Uterus (tissue), 4 donors: ENCODE measurements around the gene SMAD1. TPM values are rescaled to one million over a fixed set of nuclear protein-coding genes. Genes with fewer than 3 reads are reported as not detected.

ENCODE experiments used
- DNase-seq, 2 donors: peaks; one replicate each; pipeline ENCODE4 v3.0.0-alpha.2; 2019 to 2020
- H3K27ac ChIP-seq, 2 donors: fragments of 200-600 bp; sonication (generic); 1 replicate in 1 of 2; 2 replicates in 1 of 2; pipeline ENCODE4 v1.5.1; 2016 to 2018
- H3K27me3 ChIP-seq, 2 donors: fragments of 200-600 bp; sonication (generic); one replicate each; pipeline ENCODE4 v1.5.1; 2018 to 2019; ENCODE audit warnings: control low read depth in 1 of 2
- H3K36me3 ChIP-seq, 2 donors: fragments of 200-600 bp; sonication (generic); one replicate each; pipeline ENCODE4 v1.5.1; 2019; ENCODE audit warnings: control low read depth in 1 of 2
- H3K4me1 ChIP-seq, 2 donors: fragments of 200-600 bp; sonication (generic); one replicate each; pipeline ENCODE4 v1.5.1; 2018 to 2019; ENCODE audit warnings: control low read depth in 1 of 2
- H3K4me3 ChIP-seq, 2 donors: fragments of 200-600 bp; sonication (generic); 1 replicate in 1 of 2; 2 replicates in 1 of 2; pipeline ENCODE4 v1.5.1; 2018 to 2019; ENCODE audit warnings: mild to moderate bottlenecking in 1 of 2
- H3K9me3 ChIP-seq, 2 donors: fragments of 200-600 bp; sonication (generic); one replicate each; pipeline ENCODE4 v1.5.1; 2019; ENCODE audit warnings: control low read depth in 1 of 2
- POLR2A ChIP-seq, 2 donors: fragments of 450-650 bp; IDR thresholded peaks; one replicate each; pipeline ENCODE4 v1.6.1; 2016; ENCODE audit warnings: antibody characterized with exemption in 2 of 2, mild to moderate bottlenecking in 1 of 2, moderate library complexity in 1 of 2
- intact Hi-C: fragments of 100-400 bp; cut with DNase I; formaldehyde crosslinking; loops from one replicate; pipeline ENCODE4 v1.15.1; 2023; ENCODE audit warnings: low total_unique reads
- total RNA-seq, 4 donors: library from RNA; depleted of rRNA in 3 of 4; stranded (reverse); fragments of >200 nt in 3 of 4; gene quantifications; one replicate each; pipeline versions ENCODE4 v1.1.0 to v1.2.4, GENCODE V29; 2014 to 2023
- TF ChIP-seq, protein P1 (sequence below), 4 experiments: fragments of 200-600 bp in 2 of 4; fragments of 450-650 bp in 2 of 4; sonication (generic) in 2 of 4; IDR thresholded peaks; one replicate each; pipeline ENCODE4 v1.5.1; 2016 to 2019; ENCODE audit warnings: antibody characterized with exemption in 4 of 4, mild to moderate bottlenecking in 2 of 4, moderate library complexity in 1 of 4
- donor health status: DM: yes; HTN: yes; CAD: no.

SMAD1 gene
- total RNA-seq, 4 donors from 2014 or later: 29.1 to 81.4 (median 54.3) TPM

DNA sequence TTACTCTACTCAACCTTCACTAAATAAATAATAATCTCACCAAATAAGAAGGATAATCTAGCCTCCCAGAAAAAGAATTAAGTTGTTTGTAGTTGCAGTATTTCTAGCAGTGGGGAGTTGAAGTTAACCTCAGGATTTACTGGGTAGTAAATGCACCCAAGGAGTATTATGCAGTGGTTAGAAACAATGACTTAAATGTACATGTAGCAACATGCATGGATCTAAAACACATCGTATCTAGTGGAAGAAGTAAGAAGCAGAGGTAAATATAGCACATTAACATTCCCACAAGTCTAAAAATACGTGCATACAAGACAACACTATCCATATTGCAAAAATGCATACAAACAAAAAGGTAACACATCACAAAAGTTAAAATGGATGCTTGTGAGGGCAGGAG lies 44.2 kb upstream of the SMAD1 start:
- no peak overlapping the region for H3K27ac ChIP-seq
- H3K4me1 ChIP-seq: no peaks in the 10 kb centered on the region
- no peaks in the 10 kb centered on the region for H3K36me3 ChIP-seq
- no peak overlapping the region for H3K4me3 ChIP-seq
- H3K9me3 ChIP-seq: no peaks in the 10 kb centered on the region
- no peaks in the 10 kb centered on the region for H3K27me3 ChIP-seq
- intact Hi-C loops: no loop called here
- no peak for DNase-seq
- TF ChIP-seq, protein P1, sequence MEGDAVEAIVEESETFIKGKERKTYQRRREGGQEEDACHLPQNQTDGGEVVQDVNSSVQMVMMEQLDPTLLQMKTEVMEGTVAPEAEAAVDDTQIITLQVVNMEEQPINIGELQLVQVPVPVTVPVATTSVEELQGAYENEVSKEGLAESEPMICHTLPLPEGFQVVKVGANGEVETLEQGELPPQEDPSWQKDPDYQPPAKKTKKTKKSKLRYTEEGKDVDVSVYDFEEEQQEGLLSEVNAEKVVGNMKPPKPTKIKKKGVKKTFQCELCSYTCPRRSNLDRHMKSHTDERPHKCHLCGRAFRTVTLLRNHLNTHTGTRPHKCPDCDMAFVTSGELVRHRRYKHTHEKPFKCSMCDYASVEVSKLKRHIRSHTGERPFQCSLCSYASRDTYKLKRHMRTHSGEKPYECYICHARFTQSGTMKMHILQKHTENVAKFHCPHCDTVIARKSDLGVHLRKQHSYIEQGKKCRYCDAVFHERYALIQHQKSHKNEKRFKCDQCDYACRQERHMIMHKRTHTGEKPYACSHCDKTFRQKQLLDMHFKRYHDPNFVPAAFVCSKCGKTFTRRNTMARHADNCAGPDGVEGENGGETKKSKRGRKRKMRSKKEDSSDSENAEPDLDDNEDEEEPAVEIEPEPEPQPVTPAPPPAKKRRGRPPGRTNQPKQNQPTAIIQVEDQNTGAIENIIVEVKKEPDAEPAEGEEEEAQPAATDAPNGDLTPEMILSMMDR (IDR thresholded peaks at IDR 0.05): no peak
- TF ChIP-seq POLR2A (IDR thresholded peaks at IDR 0.05): no peak

DNA sequence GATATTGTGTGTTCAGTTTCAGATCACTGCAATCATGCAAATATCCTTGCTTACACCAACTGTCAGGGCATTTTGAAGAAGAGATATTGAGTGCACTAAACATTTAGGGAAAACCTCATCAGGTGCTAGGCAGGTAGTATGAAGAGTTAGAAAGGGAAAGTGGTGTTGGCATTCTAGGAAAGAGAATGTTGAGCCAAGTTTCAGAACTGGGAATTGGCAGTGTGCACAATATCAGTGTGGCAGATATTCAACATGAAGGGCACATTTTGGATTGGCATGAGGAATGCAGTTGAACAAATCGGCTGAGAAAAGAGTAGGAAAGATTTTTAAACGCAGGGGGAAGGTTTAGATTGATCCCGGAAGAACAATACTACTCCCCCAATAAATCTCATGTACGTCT lies 43.4 kb upstream of the SMAD1 start:
- H3K9me3 ChIP-seq: no peaks in the 10 kb centered on the region
- TF ChIP-seq, protein P1 (IDR thresholded peaks at IDR 0.05): no peak
- no peak for TF ChIP-seq POLR2A (IDR thresholded peaks at IDR 0.05)
- no peaks in the 10 kb centered on the region for H3K27me3 ChIP-seq
- intact Hi-C loops: no loop called here
- no peak overlapping the region for H3K27ac ChIP-seq
- no peaks in the 10 kb centered on the region for H3K36me3 ChIP-seq
- no peak overlapping the region for H3K4me3 ChIP-seq
- no peak for DNase-seq
- H3K4me1 ChIP-seq: no peaks in the 10 kb centered on the region

DNA sequence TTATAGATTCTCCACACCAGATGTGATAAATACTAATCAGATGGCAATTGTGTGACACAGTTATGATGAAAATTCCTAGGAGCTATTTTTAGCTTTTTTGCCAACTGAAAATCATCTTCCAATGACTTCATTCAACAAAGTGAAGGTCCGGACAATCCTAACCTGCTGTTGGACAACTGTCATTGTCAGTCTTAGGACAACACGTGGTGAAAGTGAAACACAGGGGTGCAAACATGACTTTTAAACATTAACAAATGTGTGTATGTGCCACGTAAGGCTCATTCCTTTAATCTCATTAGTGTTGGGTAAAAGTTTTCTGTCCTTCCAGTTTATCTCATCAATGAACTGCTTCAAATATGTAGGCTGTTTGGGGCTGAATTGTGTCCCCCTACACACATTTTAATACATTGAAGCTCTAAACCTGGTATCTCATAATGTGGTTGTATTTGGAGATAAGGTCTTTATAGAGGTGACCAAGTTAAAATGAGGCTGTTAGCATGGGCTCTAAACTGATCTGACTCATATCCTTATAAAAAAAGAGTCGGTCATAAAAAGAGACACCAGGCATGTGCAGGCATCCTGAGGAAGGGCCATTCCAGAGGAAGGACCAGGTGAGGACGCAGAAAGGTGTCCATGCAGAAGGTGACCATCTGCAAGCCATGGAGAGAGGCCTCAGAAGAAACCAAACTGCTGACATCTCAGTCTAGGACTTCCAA lies 41.2 kb upstream of the SMAD1 start:
- H3K27ac ChIP-seq: no peak overlapping the region
- intact Hi-C loops: no loop called here

DNA sequence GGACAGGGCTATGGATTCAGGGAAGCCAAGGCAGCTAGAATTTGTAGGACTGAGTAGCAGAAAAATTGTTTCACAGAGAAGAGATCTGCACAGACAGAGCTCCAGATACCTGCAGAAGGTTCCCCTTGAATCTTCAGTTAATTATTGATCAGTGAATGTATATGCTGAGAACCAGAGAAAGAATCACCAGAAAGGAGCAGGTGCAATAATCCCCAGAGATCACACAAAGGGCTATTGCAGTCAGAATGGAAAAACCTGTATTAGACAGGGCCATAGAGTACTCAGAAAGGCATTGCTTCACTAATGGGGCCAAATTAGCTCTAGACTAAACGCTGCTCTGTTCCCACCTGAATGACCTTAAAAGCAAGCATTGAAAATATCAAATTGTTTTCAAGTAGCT lies 35.5 kb upstream of the SMAD1 start:
- Histone ChIP-seq H3K27me3 (no peaks in the 10 kb centered on the region), H3K9me3 (no peaks in the 10 kb centered on the region), H3K4me3 (no peak overlapping the region), H3K4me1 (no peaks in the 10 kb centered on the region), H3K27ac (no peak overlapping the region), H3K36me3 (no peaks in the 10 kb centered on the region)
- DNase-seq: no peak
- no peak for TF ChIP-seq POLR2A (IDR thresholded peaks at IDR 0.05)
- TF ChIP-seq, protein P1 (IDR thresholded peaks at IDR 0.05): no peak
- intact Hi-C loops: no loop called here

More for the DNA sequence above, 41.2 kb upstream of the SMAD1 start:
- no peak for DNase-seq
- H3K4me1 ChIP-seq: no peaks in the 10 kb centered on the region
- H3K27me3 ChIP-seq: no peaks in the 10 kb centered on the region
- H3K9me3 ChIP-seq: no peaks in the 10 kb centered on the region
- no peaks in the 10 kb centered on the region for H3K36me3 ChIP-seq
- TF ChIP-seq, protein P1 (IDR thresholded peaks at IDR 0.05): no peak
- TF ChIP-seq POLR2A (IDR thresholded peaks at IDR 0.05): no peak
- H3K4me3 ChIP-seq: no peak overlapping the region

DNA sequence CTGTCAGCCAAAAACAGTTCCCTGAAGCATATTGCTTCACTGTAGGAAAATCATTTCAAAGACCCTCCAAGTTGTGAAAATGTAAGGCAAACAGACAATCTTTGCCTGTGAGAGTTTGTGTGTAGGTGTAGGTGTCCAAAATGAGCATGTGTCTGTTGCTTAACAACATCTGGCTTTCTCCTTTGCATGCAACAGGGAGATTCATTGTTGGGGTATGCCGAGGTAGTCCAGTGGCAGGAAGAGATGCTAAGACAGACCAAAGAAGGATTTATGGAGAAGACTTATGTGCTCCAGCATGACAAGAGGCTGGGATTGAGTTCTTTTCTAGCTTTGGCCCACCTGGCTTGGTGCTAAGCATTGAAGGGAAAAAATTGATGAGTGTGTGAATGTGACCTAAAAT lies 29.8 kb upstream of the SMAD1 start:
- intact Hi-C loops: no loop called here
- TF ChIP-seq POLR2A (IDR thresholded peaks at IDR 0.05): no peak
- TF ChIP-seq, protein P1 (IDR thresholded peaks at IDR 0.05): no peak
- no peak overlapping the region for H3K27ac ChIP-seq

More for the DNA sequence above, 29.8 kb upstream of the SMAD1 start:
- DNase-seq: no peak
- H3K4me3 ChIP-seq: no peak overlapping the region
- H3K9me3 ChIP-seq: no peaks in the 10 kb centered on the region
- no peaks in the 10 kb centered on the region for H3K36me3 ChIP-seq
- no peaks in the 10 kb centered on the region for H3K27me3 ChIP-seq
- no peaks in the 10 kb centered on the region for H3K4me1 ChIP-seq
